Right atrium auricular region (tissue), 2 donors: ENCODE data around the gene NPHP4. TPM values are rescaled to one million over a fixed set of nuclear protein-coding genes. Genes with fewer than 3 reads are reported as not detected.

ENCODE experiments used
- DNase-seq: peaks from one replicate; pipeline ENCODE4 v3.0.0-alpha.2; 2019; ENCODE audit warnings: low spot score
- H3K27ac ChIP-seq, 2 donors: fragments of 200-600 bp; sonication (generic); 1 replicate in 1 of 2; 2 replicates in 1 of 2; pipeline ENCODE4 v1.5.1; 2016 to 2019
- H3K27me3 ChIP-seq, 2 donors: fragments of 200-600 bp; sonication (generic); one replicate each; pipeline versions ENCODE4 v1.5.1 to v1.6.0; 2017 to 2019
- H3K36me3 ChIP-seq: fragments of 200-600 bp; sonication (generic); one replicate; pipeline ENCODE4 v1.5.1; 2016
- H3K4me1 ChIP-seq, 2 donors: fragments of 200-600 bp; sonication (generic); one replicate each; pipeline versions ENCODE4 v1.5.1 to v1.6.0; 2017 to 2019
- H3K4me3 ChIP-seq, 2 donors: fragments of 200-600 bp; sonication (generic); 1 replicate in 1 of 2; 2 replicates in 1 of 2; pipeline ENCODE4 v1.5.1; 2017 to 2019; ENCODE audit warnings: mild to moderate bottlenecking in 1 of 2, moderate library complexity in 1 of 2
- H3K9me3 ChIP-seq, 2 donors: fragments of 200-600 bp; sonication (generic); one replicate each; pipeline ENCODE4 v1.5.1; 2019
- total RNA-seq, 2 donors: library from RNA; depleted of rRNA; stranded (reverse); fragments of >200 nt; gene quantifications; one replicate each; pipeline ENCODE4 v1.1.0, GENCODE V29; 2016
- TF ChIP-seq, protein P1 (sequence below), 2 donors: fragments of 200-600 bp; sonication (generic); IDR thresholded peaks; one replicate each; pipeline ENCODE4 v1.5.1; 2019; ENCODE audit warnings: antibody characterized with exemption in 2 of 2

Gene NPHP4
- total RNA-seq, 2 donors from 2014 or later: 3.0 to 4.3 TPM

DNA sequence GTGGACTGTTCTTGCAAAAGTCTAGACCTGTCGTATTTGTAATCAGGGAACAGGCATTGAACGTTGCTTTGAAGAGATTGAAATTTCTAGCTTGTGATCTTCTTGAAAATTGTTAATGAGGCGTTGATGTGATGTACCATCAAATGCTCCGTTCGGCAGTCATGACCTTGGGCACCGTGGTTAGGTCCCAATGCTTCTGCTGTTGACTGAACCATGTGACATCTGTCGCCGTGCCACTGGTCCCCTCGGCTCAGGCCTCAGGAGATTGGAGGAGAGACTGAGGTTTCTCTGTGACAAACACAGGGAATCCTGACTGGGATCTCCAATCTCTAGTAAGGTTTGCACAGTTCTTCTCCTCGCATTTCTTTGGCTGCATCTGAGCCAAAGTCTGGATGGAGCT is 35.4 kb upstream of the NPHP4 start:
- H3K4me1 ChIP-seq: peaks cover 0 to 13% of the 10 kb centered on the region in 2 donors
- no peak for DNase-seq
- peak overlapping the region in 1 of 2 donors; percentile 30 for H3K4me3 ChIP-seq
- H3K9me3 ChIP-seq: no peaks in the 10 kb centered on the region
- no peaks in the 10 kb centered on the region for H3K27me3 ChIP-seq
- TF ChIP-seq, protein P1, sequence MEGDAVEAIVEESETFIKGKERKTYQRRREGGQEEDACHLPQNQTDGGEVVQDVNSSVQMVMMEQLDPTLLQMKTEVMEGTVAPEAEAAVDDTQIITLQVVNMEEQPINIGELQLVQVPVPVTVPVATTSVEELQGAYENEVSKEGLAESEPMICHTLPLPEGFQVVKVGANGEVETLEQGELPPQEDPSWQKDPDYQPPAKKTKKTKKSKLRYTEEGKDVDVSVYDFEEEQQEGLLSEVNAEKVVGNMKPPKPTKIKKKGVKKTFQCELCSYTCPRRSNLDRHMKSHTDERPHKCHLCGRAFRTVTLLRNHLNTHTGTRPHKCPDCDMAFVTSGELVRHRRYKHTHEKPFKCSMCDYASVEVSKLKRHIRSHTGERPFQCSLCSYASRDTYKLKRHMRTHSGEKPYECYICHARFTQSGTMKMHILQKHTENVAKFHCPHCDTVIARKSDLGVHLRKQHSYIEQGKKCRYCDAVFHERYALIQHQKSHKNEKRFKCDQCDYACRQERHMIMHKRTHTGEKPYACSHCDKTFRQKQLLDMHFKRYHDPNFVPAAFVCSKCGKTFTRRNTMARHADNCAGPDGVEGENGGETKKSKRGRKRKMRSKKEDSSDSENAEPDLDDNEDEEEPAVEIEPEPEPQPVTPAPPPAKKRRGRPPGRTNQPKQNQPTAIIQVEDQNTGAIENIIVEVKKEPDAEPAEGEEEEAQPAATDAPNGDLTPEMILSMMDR (IDR thresholded peaks at IDR 0.05): no peak
- H3K27ac ChIP-seq: no peak overlapping the region
- H3K36me3 ChIP-seq: no peaks in the 10 kb centered on the region

DNA sequence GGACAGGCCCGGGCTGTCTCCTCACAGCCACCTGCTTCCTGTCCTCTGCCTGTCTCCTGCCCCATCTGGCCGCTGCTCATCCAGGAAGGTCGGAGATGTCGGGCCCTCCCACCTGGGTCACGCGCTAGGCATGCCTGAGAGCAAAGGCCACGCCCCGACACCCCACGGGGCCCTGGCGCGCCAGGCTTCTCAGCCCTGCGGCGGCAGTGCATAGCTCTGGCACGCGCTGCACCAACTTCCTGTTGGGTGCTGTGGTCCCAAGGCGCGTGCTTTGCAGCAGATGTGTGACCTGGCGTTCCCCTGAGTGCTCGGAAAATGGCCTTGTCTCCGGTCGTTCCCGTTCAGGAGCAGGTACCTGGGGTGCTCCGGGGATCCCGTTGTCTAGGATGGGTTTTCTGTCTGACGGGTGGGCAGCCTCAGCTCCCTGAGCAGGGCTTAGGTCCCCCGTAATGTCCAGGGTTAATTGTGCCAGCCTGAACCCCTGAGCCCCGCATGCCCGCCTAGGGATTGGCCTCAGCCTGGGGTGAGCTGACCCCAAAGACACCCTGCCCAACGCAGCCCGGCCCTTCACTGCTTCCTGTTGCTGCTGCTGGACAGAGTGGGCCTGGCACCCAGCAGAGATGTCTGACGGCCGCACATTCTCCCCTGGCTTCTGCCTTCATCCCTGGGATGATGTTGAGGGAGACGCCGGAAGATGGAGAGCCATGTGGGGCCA is 34.0 kb upstream of the NPHP4 start:
- TF ChIP-seq, protein P1 (IDR thresholded peaks at IDR 0.05): no peak
- H3K4me3 ChIP-seq: peak overlapping the region; percentile 17 to 30
- H3K4me1 ChIP-seq: peaks cover 0 to 13% of the 10 kb centered on the region in 2 donors
- no peaks in the 10 kb centered on the region for H3K36me3 ChIP-seq
- no peaks in the 10 kb centered on the region for H3K9me3 ChIP-seq
- peak overlapping the region; percentile 10 to 44 for H3K27ac ChIP-seq
- H3K27me3 ChIP-seq: no peaks in the 10 kb centered on the region
- DNase-seq: peak; percentile 65

DNA sequence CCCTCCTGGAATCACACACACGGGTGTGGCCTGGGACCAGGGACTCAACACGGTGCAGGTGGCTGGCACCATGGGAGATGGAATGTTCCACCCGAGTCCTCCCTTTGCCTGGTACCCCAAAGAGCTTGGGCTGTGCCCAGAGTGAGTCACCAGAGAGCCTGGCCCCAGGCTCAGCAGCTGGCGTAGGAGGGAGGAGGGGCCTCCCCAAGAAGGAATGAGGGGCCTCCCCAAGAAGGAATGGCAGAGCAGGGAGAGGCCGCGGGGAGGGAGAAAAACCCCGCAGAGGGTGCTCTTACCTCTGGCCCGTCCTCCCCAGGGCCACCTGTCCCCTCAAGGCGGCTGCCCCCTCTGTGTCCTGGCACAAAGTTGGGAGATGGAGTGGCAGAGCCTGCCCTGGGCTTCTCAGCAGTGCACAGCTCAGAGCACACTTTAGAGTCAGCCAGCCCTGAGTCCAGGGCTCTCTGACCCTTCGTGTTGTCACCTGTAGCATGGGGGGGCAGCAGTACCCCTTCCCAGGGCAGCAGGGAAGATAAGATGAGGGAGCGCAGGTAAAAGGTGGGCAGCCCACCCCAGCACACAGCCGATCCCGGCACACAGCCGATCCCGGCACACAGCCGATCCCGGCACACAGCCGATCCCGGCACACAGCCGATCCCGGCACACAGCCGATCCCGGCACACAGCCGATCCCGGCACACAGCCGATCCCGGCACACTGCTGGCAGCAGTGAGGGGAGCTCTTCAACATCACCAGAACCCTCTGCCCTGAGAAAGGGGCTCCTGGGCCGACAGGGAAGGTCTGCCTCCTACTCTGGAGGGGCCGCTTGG is 33.3 kb upstream of the NPHP4 start:
- TF ChIP-seq, protein P1 (IDR thresholded peaks at IDR 0.05): no peak
- Histone ChIP-seq H3K27ac (peak overlapping the region in 1 of 2 donors; percentile 44), H3K4me3 (peak overlapping the region in 1 of 2 donors; percentile 30), H3K27me3 (no peaks in the 10 kb centered on the region), H3K4me1 (peaks cover 0 to 13% of the 10 kb centered on the region in 2 donors), H3K36me3 (no peaks in the 10 kb centered on the region), H3K9me3 (no peaks in the 10 kb centered on the region)
- no peak for DNase-seq

DNA sequence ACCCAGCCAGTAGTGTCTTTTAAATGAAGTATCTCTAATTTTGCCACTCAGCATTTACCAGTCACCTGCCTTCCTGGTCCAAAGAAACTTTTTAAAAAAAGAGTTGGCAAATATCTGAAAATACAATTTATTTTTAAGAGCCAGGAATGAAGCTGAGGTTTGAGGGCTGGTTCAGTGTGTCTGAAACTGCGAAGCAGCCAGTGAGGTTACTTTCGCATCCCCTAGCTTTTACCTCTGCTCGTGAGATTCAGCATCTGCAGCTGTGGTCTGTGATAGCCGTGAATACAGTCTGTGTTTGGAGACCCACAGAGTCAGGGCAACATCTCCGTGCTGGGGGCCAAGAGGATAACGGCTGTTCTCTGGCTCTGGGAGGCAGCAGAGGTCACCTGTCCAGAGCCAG is 32.2 kb upstream of the NPHP4 start:
- Histone ChIP-seq H3K36me3 (no peaks in the 10 kb centered on the region), H3K9me3 (no peaks in the 10 kb centered on the region), H3K27me3 (no peaks in the 10 kb centered on the region), H3K4me1 (peaks cover 0 to 13% of the 10 kb centered on the region in 2 donors), H3K4me3 (no peak overlapping the region), H3K27ac (no peak overlapping the region)
- TF ChIP-seq, protein P1 (IDR thresholded peaks at IDR 0.05): no peak
- no peak for DNase-seq

DNA sequence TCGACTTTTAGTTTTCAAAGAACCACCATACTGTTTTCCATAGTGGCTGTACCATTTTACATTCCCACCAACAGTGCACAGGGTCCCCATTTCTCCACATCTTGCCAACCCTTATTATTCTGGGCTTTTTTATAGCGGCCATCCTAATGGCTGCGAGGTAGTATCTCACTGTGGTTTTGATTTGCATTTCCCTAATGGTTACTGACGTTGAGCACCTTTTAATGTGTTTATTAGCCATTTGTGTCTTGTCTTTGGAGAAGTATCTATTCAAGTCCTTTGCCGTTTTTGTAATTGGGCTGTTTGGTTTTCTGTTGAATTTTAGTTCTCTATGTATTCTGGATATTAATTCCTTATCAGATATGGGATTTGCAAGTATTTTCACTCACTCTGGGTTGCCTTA is 31.1 kb upstream of the NPHP4 start:
- H3K4me3 ChIP-seq: no peak overlapping the region

More for the DNA sequence above, 31.1 kb upstream of the NPHP4 start:
- TF ChIP-seq, protein P1 (IDR thresholded peaks at IDR 0.05): no peak
- no peaks in the 10 kb centered on the region for H3K36me3 ChIP-seq
- peaks cover 0 to 13% of the 10 kb centered on the region in 2 donors for H3K4me1 ChIP-seq
- no peak overlapping the region for H3K27ac ChIP-seq
- no peaks in the 10 kb centered on the region for H3K27me3 ChIP-seq
- no peaks in the 10 kb centered on the region for H3K9me3 ChIP-seq
- no peak for DNase-seq
